GM10266 (cell line): ENCODE data around the gene PFKP.
"Not testable (repeated sequence)": the region's sequence is repeated elsewhere in the genome, so short reads cannot be mapped to it uniquely, and the experiment has no call there.

Source experiments
- DNase-seq: peaks from one replicate; pipeline ENCODE4 v3.0.0; 2012; ENCODE audit errors: extremely low spot score
- CTCF ChIP-seq: IDR thresholded peaks from 2 replicates; pipeline ENCODE4 v1.5.1; 2012; ENCODE audit warnings: mild to moderate bottlenecking, low read depth; ENCODE audit not compliant: control insufficient read depth, insufficient read depth; ENCODE audit errors: missing control alignments

PFKP gene

GRCh38 chr10:3162533-3162932 is 95.2 kb downstream of the PFKP start:
- no peak for DNase-seq
- peak; percentile 9 for TF ChIP-seq CTCF

GRCh38 chr10:3163879-3164278 is 96.5 kb downstream of the PFKP start:
- no peak for TF ChIP-seq CTCF

GRCh38 chr10:3165196-3165595 is 97.8 kb downstream of the PFKP start:
- no peak for TF ChIP-seq CTCF
- DNase-seq, result no peak

More at GRCh38 chr10:3163879-3164278, 96.5 kb downstream of the PFKP start:
- DNase-seq, result no peak

- TF ChIP-seq CTCF, result no peak
Measured at GRCh38 chr10:3166496-3167290, 99.3 kb downstream of the PFKP start.

GRCh38 chr10:3167611-3168330 is 100.4 kb downstream of the PFKP start:
- no peak for DNase-seq
- no peak for TF ChIP-seq CTCF

More at GRCh38 chr10:3166496-3167290, 99.3 kb downstream of the PFKP start:
- DNase-seq, result no peak

- TF ChIP-seq CTCF, result no peak
- DNase-seq, result no peak
Measured at GRCh38 chr10:3169271-3169670, 101.9 kb downstream of the PFKP start.

- TF ChIP-seq CTCF, result no peak
- DNase-seq, result no peak
Measured at GRCh38 chr10:3169673-3170072, 102.3 kb downstream of the PFKP start.

GRCh38 chr10:3171488-3171887 is 104.1 kb downstream of the PFKP start:
- DNase-seq, result not testable (repeated sequence)
